GM21737 (cell line): Measurements from ENCODE around the gene EPHB1.
"Not testable (repeated sequence)": the region's sequence is repeated elsewhere in the genome, so short reads cannot be mapped to it uniquely, and the experiment has no call there.

Experiments
- ATAC-seq: cut with Tn5 transposase; IDR thresholded peaks from one replicate; pipeline ENCODE4 v1.9.1; 2021; ENCODE audit warnings: mild to moderate bottlenecking, moderate library complexity; ENCODE audit not compliant: unreplicated experiment

Gene EPHB1

GRCh38 chr3:135226057-135226456 lies 431.0 kb downstream of the EPHB1 start:
- ATAC-seq, result no peak

GRCh38 chr3:135228201-135228600 lies 433.1 kb downstream of the EPHB1 start:
- no peak for ATAC-seq

GRCh38 chr3:135229018-135229495 lies 434.0 kb downstream of the EPHB1 start:
- no peak for ATAC-seq

- ATAC-seq, result no peak
Measured at GRCh38 chr3:135231737-135232136, 436.7 kb downstream of the EPHB1 start.

GRCh38 chr3:135232226-135232625 lies 437.2 kb downstream of the EPHB1 start:
- ATAC-seq, result no peak

GRCh38 chr3:135233476-135233875 lies 438.4 kb downstream of the EPHB1 start:
- not testable (repeated sequence) for ATAC-seq

GRCh38 chr3:135235541-135235940 lies 440.5 kb downstream of the EPHB1 start:
- ATAC-seq, result no peak

GRCh38 chr3:135237371-135238143 lies 442.5 kb downstream of the EPHB1 start:
- no peak for ATAC-seq

GRCh38 chr3:135238236-135238830 lies 443.3 kb downstream of the EPHB1 start:
- ATAC-seq, result no peak

- no peak for ATAC-seq
Measured at GRCh38 chr3:135238871-135239614, 444.0 kb downstream of the EPHB1 start.

- ATAC-seq, result no peak
Measured at GRCh38 chr3:135239615-135239884, 444.5 kb downstream of the EPHB1 start.

- no peak for ATAC-seq
Measured at GRCh38 chr3:135240426-135240825, 445.4 kb downstream of the EPHB1 start.

GRCh38 chr3:135242285-135242684 lies 447.2 kb downstream of the EPHB1 start:
- ATAC-seq, result no peak

- ATAC-seq, result no peak
Measured at GRCh38 chr3:135243616-135244015, 448.6 kb downstream of the EPHB1 start.

- ATAC-seq, result no peak
Measured at GRCh38 chr3:135246027-135246426, 451.0 kb downstream of the EPHB1 start.

GRCh38 chr3:135248213-135248612 lies 453.2 kb downstream of the EPHB1 start:
- ATAC-seq, result no peak

- no peak for ATAC-seq
Measured at GRCh38 chr3:135249186-135249585, 454.1 kb downstream of the EPHB1 start.

GRCh38 chr3:135258916-135259315 lies 463.9 kb downstream of the EPHB1 start:
- no peak for ATAC-seq

GRCh38 chr3:135260025-135260424 lies 465.0 kb downstream of the EPHB1 start:
- ATAC-seq, result no peak

GRCh38 chr3:135261214-135261775 lies 466.2 kb downstream of the EPHB1 start:
- no peak for ATAC-seq

GRCh38 chr3:135261916-135262315 lies 466.9 kb downstream of the EPHB1 start:
- no peak for ATAC-seq

- no peak for ATAC-seq
Measured at GRCh38 chr3:135262441-135262840, 467.4 kb downstream of the EPHB1 start.
